Measurements from ENCODE around the gene YEATS4.

- no peak for TF ChIP-seq POLR2A (IDR thresholded peaks at IDR 0.05)
- TF ChIP-seq CTCF (IDR thresholded peaks at IDR 0.05): no peak
- TF ChIP-seq POLR2AphosphoS5 (IDR thresholded peaks at IDR 0.05): no peak
- no peak for TF ChIP-seq EP300 (IDR thresholded peaks at IDR 0.05)
Observed at GRCh38 chr12:69437073-69437472, 77.5 kb downstream of the YEATS4 start.

Measured in gastroesophageal sphincter (tissue), 3 donors.